Suprapubic skin (tissue), 4 donors: ENCODE data around the gene CACNA2D2. TPM values are rescaled to one million over a fixed set of nuclear protein-coding genes. Genes with fewer than 3 reads are reported as not detected.

Source experiments
- DNase-seq, 2 donors: peaks; one replicate each; pipeline ENCODE4 v3.0.0-alpha.2; 2019; ENCODE audit warnings: low spot score in 2 of 2
- H3K27ac ChIP-seq: fragments of 200-600 bp; sonication (generic); one replicate; pipeline ENCODE4 v1.5.1; 2019
- H3K27me3 ChIP-seq: fragments of 200-600 bp; sonication (generic); one replicate; pipeline ENCODE4 v1.5.1; 2019
- H3K36me3 ChIP-seq: fragments of 200-600 bp; sonication (generic); one replicate; pipeline ENCODE4 v1.5.1; 2019
- H3K4me1 ChIP-seq: fragments of 200-600 bp; sonication (generic); one replicate; pipeline ENCODE4 v1.5.1; 2019
- H3K4me3 ChIP-seq: fragments of 200-600 bp; sonication (generic); one replicate; pipeline ENCODE4 v1.5.1; 2019; ENCODE audit warnings: mild to moderate bottlenecking
- H3K9me3 ChIP-seq: fragments of 200-600 bp; sonication (generic); one replicate; pipeline ENCODE4 v1.5.1; 2019
- EP300 ChIP-seq: sonication (generic); formaldehyde crosslinking; IDR thresholded peaks from one replicate; pipeline ENCODE4 v1.6.1; 2017; ENCODE audit warnings: antibody characterized with exemption
- POLR2A ChIP-seq, 2 donors: fragments of 450-650 bp; IDR thresholded peaks; one replicate each; pipeline ENCODE4 v1.6.1; 2017; ENCODE audit warnings: antibody characterized with exemption in 2 of 2, mild to moderate bottlenecking in 2 of 2, moderate library complexity in 2 of 2
- POLR2AphosphoS5 ChIP-seq, 3 donors: sonication (generic); formaldehyde crosslinking; IDR thresholded peaks; one replicate each; pipeline ENCODE4 v1.6.1; 2017; ENCODE audit warnings: antibody characterized with exemption in 3 of 3
- WGBS: methylation state at CpG from one replicate; pipeline ENCODE4 v1.1.5; 2018; 5-methylcytosine and 5-hydroxymethylcytosine counted together
- total RNA-seq, 4 donors: library from RNA; depleted of rRNA; stranded (reverse); fragments of >200 nt; gene quantifications; one replicate each; pipeline ENCODE4 v1.1.0, GENCODE V29; 2016
- TF ChIP-seq, protein P1 (sequence below), 2 donors: fragments of 200-600 bp in 1 of 2; fragments of 450-650 bp in 1 of 2; sonication (generic) in 1 of 2; IDR thresholded peaks; one replicate each; pipeline ENCODE4 v1.5.1; 2016 to 2019; ENCODE audit warnings: antibody characterized with exemption in 2 of 2, mild to moderate bottlenecking in 1 of 2, moderate library complexity in 1 of 2

The CACNA2D2 gene
- total RNA-seq, 4 donors from 2014 or later, result 1.4 to 5.6 (median 1.7) TPM

DNA sequence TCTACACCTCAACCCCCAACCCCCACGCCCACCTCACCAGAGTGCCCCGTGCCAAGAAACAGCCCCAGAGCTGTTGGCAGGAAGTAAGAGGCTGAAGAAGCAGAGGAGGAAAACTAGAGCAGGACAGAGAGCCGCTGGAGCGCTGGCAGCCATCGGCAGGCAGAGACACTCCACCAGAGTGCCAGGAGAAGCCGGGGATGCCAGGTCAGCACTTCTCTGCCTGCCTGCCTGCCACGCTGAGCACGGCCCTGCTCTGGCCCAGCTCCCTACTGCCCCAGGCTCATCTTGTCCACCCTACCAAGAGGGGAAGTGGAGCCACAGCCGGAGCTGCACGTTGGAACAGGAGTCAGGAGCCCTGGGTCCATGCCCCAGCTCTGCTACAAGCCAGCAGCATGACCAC lies 29.7 kb downstream of the CACNA2D2 start:
- Histone ChIP-seq H3K4me3 (no peak overlapping the region), H3K27me3 (no peaks in the 10 kb centered on the region), H3K36me3 (no peaks in the 10 kb centered on the region), H3K4me1 (peaks cover 14% of the 10 kb centered on the region), H3K27ac (no peak overlapping the region), H3K9me3 (no peaks in the 10 kb centered on the region)
- no peak for DNase-seq
- TF ChIP-seq, protein P1, sequence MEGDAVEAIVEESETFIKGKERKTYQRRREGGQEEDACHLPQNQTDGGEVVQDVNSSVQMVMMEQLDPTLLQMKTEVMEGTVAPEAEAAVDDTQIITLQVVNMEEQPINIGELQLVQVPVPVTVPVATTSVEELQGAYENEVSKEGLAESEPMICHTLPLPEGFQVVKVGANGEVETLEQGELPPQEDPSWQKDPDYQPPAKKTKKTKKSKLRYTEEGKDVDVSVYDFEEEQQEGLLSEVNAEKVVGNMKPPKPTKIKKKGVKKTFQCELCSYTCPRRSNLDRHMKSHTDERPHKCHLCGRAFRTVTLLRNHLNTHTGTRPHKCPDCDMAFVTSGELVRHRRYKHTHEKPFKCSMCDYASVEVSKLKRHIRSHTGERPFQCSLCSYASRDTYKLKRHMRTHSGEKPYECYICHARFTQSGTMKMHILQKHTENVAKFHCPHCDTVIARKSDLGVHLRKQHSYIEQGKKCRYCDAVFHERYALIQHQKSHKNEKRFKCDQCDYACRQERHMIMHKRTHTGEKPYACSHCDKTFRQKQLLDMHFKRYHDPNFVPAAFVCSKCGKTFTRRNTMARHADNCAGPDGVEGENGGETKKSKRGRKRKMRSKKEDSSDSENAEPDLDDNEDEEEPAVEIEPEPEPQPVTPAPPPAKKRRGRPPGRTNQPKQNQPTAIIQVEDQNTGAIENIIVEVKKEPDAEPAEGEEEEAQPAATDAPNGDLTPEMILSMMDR (IDR thresholded peaks at IDR 0.05), result no peak
- no peak for TF ChIP-seq EP300
- TF ChIP-seq POLR2AphosphoS5 (IDR thresholded peaks at IDR 0.05), result no peak
- no peak for TF ChIP-seq POLR2A (IDR thresholded peaks at IDR 0.05)
- 47% methylated on average over 8 of the region's 10 CpGs for WGBS

DNA sequence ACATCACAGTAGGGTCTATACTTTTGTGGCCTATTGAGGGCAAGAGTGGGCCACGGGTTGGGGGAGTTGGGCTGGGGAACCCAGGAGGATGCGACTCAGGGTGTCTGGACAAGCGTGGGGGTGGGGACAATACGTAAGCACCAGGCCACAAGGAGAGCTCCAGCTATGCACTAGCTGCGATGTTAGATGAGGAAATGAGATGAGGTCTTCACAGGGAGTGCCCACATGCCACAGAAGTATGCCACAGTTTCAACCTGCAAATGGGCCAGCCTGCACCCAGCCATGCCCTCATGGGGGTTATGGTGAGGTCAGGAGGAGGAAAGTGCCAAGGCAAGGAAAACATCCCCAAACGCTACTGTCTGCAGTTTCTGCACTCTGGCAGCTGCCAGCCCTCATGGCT lies 30.5 kb downstream of the CACNA2D2 start:
- Histone ChIP-seq H3K27ac (no peak overlapping the region), H3K9me3 (no peaks in the 10 kb centered on the region), H3K4me3 (no peak overlapping the region), H3K36me3 (no peaks in the 10 kb centered on the region), H3K27me3 (no peaks in the 10 kb centered on the region), H3K4me1 (peaks cover 14% of the 10 kb centered on the region)
- no peak for DNase-seq
- TF ChIP-seq POLR2AphosphoS5 (IDR thresholded peaks at IDR 0.05) (no peak), EP300 (no peak), POLR2A (IDR thresholded peaks at IDR 0.05) (no peak)
- TF ChIP-seq, protein P1 (IDR thresholded peaks at IDR 0.05), result no peak
- WGBS, result 76% methylated on average over 6 of the region's 6 CpGs

DNA sequence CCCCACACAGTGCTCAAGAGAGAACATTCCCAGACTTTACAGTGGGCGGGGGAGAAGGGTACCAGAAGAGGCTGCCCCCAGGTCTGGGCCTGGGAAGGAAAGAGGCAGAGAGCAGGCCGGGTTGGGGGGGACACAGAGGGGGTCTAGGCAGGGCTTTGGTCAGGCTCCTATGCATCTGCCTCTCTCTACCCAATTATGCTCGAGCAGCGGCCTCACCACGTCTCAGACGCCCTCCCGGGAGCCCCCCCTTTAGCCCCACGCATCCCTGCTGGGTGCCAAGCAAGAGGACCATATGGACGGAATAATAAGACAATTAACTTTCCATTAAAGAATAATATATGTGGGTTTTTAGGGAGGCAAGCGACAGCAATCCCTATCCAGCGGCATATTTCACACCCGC lies 32.8 kb downstream of the CACNA2D2 start:
- TF ChIP-seq POLR2A (IDR thresholded peaks at IDR 0.05) (no peak), POLR2AphosphoS5 (IDR thresholded peaks at IDR 0.05) (no peak), EP300 (no peak)
- TF ChIP-seq, protein P1 (IDR thresholded peaks at IDR 0.05), result no peak
- Histone ChIP-seq H3K27me3 (no peaks in the 10 kb centered on the region), H3K4me3 (no peak overlapping the region), H3K36me3 (no peaks in the 10 kb centered on the region), H3K4me1 (peaks cover 14% of the 10 kb centered on the region), H3K27ac (no peak overlapping the region), H3K9me3 (no peaks in the 10 kb centered on the region)
- DNase-seq, result no peak
- 94% methylated on average over 10 of the region's 12 CpGs for WGBS

DNA sequence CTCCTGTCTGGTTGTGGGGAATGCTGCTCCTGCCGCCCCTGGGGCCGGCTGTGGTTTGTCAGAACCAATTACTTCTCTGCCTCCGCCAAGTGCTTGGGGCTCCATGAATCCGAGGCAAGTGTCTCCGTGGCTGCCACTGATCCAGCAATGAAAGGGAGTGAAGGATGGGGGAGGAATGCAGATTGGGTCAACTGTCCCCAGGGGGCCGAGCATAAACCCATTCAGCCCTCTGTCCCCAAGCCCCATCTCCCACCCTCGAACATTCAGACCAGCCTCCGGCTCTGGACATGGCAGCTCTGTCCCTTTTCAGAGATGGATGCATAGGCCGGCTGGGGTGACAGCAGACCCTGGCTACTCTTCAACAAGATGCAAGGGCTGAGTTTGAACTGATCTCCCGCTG lies 35.5 kb downstream of the CACNA2D2 start:
- no peak overlapping the region for H3K4me3 ChIP-seq
- TF ChIP-seq POLR2A (IDR thresholded peaks at IDR 0.05) (no peak), EP300 (no peak), POLR2AphosphoS5 (IDR thresholded peaks at IDR 0.05) (no peak)
- TF ChIP-seq, protein P1 (IDR thresholded peaks at IDR 0.05), result no peak
- WGBS, result 80% methylated on average over 10 of the region's 10 CpGs
- no peaks in the 10 kb centered on the region for H3K27me3 ChIP-seq
- no peak overlapping the region for H3K27ac ChIP-seq
- H3K4me1 ChIP-seq, result no peaks in the 10 kb centered on the region
- DNase-seq, result no peak
- no peaks in the 10 kb centered on the region for H3K9me3 ChIP-seq
- H3K36me3 ChIP-seq, result no peaks in the 10 kb centered on the region

DNA sequence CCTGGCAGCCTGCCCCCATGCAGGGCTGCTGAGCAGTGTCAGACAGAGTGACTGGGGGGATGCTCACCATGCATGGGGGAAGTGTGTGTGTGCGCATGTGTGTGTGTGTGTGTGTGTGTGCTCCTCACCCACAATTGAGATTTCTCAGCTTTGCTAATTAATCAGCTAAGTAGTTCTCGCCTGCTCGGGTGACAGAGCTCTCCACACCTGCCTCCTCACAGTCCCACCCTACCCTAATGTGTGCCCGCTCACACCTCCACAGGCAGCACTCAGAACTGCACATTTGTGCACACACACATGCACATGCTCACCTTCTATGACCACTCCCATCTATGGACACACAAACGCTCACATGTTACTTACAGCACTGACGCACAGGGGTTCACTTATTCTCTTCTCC lies 37.3 kb downstream of the CACNA2D2 start:
- DNase-seq, result no peak
- Histone ChIP-seq H3K4me1 (no peaks in the 10 kb centered on the region), H3K9me3 (no peaks in the 10 kb centered on the region), H3K4me3 (no peak overlapping the region), H3K36me3 (no peaks in the 10 kb centered on the region), H3K27me3 (no peaks in the 10 kb centered on the region), H3K27ac (no peak overlapping the region)
- 94% methylated on average over 6 of the region's 6 CpGs for WGBS
- TF ChIP-seq, protein P1 (IDR thresholded peaks at IDR 0.05), result no peak
- TF ChIP-seq POLR2AphosphoS5 (IDR thresholded peaks at IDR 0.05) (no peak), POLR2A (IDR thresholded peaks at IDR 0.05) (no peak), EP300 (no peak)
